Prostate gland (tissue), 2 donors: Measurements from ENCODE around the gene CHST1. TPM values are rescaled to one million over a fixed set of nuclear protein-coding genes. Genes with fewer than 3 reads are reported as not detected.

Experiments
- DNase-seq: peaks from one replicate; pipeline ENCODE4 v3.0.0-alpha.2; 2019; ENCODE audit warnings: low spot score
- H3K27ac ChIP-seq, 2 donors: fragments of 200-600 bp; sonication (generic); 2 replicates each; pipeline ENCODE4 v1.5.1; 2017 to 2019
- H3K27me3 ChIP-seq: fragments of 200-600 bp; sonication (generic); replicated peaks from 2 replicates; pipeline ENCODE4 v1.5.1; 2019; ENCODE audit not compliant: insufficient read depth
- H3K36me3 ChIP-seq, 2 donors: fragments of 200-600 bp; sonication (generic); 1 replicate in 1 of 2; 2 replicates in 1 of 2; pipeline versions ENCODE4 v1.5.1 to v1.8.1; 2017 to 2019
- H3K4me1 ChIP-seq: fragments of 200-600 bp; sonication (generic); replicated peaks from 2 replicates; pipeline ENCODE4 v1.5.1; 2019
- H3K4me3 ChIP-seq, 2 donors: fragments of 200-600 bp; sonication (generic); 2 replicates each; pipeline ENCODE4 v1.5.1; 2017 to 2019
- H3K9me3 ChIP-seq: fragments of 200-600 bp; sonication (generic); 2 replicates; pipeline ENCODE4 v1.5.1; 2017
- CTCF ChIP-seq, 4 experiments: fragments of 200-600 bp in 2 of 4; fragments of 450-650 bp in 2 of 4; sonication (generic) in 2 of 4; IDR thresholded peaks; 1 replicate in 3 of 4; 2 replicates in 1 of 4; pipeline ENCODE4 v1.5.1; 2016 to 2019; ENCODE audit warnings: antibody characterized with exemption in 4 of 4, mild to moderate bottlenecking in 2 of 4, moderate library complexity in 2 of 4
- POLR2A ChIP-seq: fragments of 450-650 bp; IDR thresholded peaks from one replicate; pipeline ENCODE4 v1.6.1; 2016; ENCODE audit warnings: antibody characterized with exemption, mild to moderate bottlenecking
- POLR2AphosphoS5 ChIP-seq: sonication (generic); formaldehyde crosslinking; IDR thresholded peaks from one replicate; pipeline ENCODE4 v1.6.1; 2017; ENCODE audit warnings: antibody characterized with exemption
- WGBS: methylation state at CpG from one replicate; pipeline ENCODE4 v1.1.5; 2018; 5-methylcytosine and 5-hydroxymethylcytosine counted together
- intact Hi-C: fragments of 100-400 bp; cut with DNase I; formaldehyde crosslinking; loops from one replicate; pipeline ENCODE4 v1.14.2; 2022
- total RNA-seq, 2 donors: library from RNA; depleted of rRNA; stranded (reverse); fragments of >200 nt; gene quantifications; one replicate each; pipeline ENCODE4 v1.1.0, GENCODE V29; 2016

CHST1 gene
- total RNA-seq, 2 donors from 2014 or later = 0.32 to 4.4 TPM

DNA sequence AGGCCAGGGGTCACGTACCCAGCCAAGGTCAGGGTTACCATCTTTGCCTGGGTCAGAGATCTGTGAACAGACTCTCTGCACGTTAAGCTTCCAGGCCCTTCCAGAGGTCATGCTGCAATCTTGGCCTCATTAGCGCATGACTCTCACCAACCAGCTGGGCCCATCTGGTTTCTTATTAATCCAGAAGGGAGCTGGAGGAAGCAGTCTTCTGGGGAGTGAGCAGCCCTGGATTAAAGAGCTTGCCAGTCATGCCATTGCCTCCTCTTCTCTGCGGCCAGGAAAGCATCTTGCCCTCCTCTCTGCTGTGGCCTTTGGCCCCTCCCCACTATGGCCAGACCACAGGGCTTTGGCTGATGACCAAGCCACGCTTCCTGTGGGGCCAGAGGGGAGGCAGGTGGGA, 57.4 kb downstream of the CHST1 start:
- Histone ChIP-seq H3K4me3 (no peak overlapping the region), H3K27me3 (no peaks in the 10 kb centered on the region), H3K4me1 (no peaks in the 10 kb centered on the region), H3K27ac (no peak overlapping the region), H3K9me3 (no peaks in the 10 kb centered on the region), H3K36me3 (no peaks in the 10 kb centered on the region)
- no peak for DNase-seq
- no peak for TF ChIP-seq POLR2AphosphoS5
- no peak for TF ChIP-seq CTCF (IDR thresholded peaks at IDR 0.05)
- no peak for TF ChIP-seq POLR2A
- intact Hi-C loops = no loop called here
- 57% methylated on average over 5 of the region's 5 CpGs for WGBS

DNA sequence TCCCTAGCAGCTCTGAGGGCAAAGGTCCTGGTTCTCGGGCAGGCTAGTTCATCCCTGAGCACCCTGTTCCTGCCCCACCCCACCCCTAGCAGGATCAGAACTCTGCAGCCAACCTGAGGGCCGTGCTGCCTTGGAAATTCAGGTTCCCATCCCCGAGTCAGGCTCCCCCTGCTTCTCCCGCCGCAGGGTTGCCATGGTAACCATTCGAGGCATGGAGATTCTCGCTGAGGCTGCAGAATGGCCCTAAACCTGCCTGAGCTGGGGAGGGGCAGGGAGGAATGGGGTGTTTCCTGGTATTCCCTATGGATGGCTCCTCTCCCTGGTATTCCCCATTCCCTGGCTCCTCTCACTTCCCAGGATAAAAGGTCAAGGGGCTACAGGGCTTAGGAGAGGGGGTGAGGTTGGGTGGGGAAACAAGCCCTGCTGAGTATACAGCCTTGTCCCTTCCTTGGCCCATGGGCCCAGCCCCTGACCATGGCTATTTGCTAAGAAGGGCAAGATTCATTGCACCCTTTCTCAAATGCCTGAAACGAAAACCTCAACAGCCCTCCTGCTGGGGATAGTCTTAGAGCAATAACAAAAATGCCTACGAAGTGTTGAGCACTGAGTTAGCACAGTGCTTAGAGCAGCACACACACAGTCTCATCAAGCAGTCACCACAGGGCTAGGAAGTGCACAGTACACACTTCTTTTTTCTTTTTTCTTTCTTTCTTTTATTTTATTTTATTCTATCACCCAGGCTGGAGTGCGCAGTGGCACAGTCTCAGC, 58.7 kb downstream of the CHST1 start:
- H3K4me1 ChIP-seq = no peaks in the 10 kb centered on the region
- intact Hi-C loops = no loop called here
- TF ChIP-seq POLR2AphosphoS5 = no peak
- H3K27me3 ChIP-seq = no peaks in the 10 kb centered on the region
- no peaks in the 10 kb centered on the region for H3K9me3 ChIP-seq
- no peak overlapping the region for H3K4me3 ChIP-seq
- DNase-seq = no peak
- 29% methylated on average over 10 of the region's 10 CpGs for WGBS
- H3K27ac ChIP-seq = no peak overlapping the region
- H3K36me3 ChIP-seq = no peaks in the 10 kb centered on the region

- no peaks in the 10 kb centered on the region for H3K27me3 ChIP-seq
- DNase-seq = no peak
Measured at GRCh38 chr11:45605051-45605450, 60.4 kb downstream of the CHST1 start.

DNA sequence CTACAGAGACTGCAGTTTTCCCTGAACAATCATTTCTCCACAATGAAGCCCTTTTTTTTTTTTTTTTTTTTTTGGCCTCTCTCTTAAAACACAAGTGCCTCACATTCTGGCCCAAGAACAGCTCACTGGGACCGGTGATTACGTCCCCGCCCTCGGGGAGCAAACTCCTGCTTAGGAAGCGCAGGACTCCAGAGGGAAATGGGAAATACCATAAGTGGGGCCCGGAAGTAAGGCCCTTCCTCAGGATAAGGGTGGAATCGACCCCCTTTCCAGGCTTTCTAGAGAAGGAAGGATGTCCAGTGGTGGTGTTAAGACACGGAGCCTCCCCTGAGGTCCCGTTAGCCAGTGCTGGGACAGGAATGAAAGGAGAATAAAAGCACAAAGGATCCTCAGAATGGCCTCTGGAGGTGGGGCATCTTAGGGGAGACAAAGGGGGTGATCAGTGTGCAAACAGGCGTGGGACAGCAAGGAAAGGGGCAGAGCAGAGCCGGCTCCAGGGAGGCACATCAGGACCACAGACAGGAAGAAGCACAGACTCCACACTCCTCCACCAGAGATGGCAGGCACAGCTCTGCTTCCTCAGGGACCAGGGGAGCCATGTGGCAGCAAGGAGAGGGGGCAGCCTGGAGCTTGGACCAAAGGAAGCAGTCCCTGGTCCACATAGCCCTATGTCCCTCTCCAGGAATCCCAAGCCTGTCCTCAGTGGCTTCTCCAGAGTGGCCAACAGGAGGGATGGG, 61.3 kb downstream of the CHST1 start:
- H3K27ac ChIP-seq = no peak overlapping the region
- H3K9me3 ChIP-seq = no peaks in the 10 kb centered on the region
- TF ChIP-seq POLR2A = no peak
- TF ChIP-seq POLR2AphosphoS5 = no peak
- no peak for TF ChIP-seq CTCF (IDR thresholded peaks at IDR 0.05)
- 43% methylated on average over 11 of the region's 11 CpGs for WGBS
- H3K4me1 ChIP-seq = no peaks in the 10 kb centered on the region
- no peaks in the 10 kb centered on the region for H3K36me3 ChIP-seq
- intact Hi-C loops = no loop called here
- DNase-seq = no peak
- no peak overlapping the region for H3K4me3 ChIP-seq
- H3K27me3 ChIP-seq = no peaks in the 10 kb centered on the region

More at GRCh38 chr11:45605051-45605450, 60.4 kb downstream of the CHST1 start:
- H3K27ac ChIP-seq = no peak overlapping the region
- intact Hi-C loops = no loop called here
- 23% methylated on average over 1 of the region's 1 CpG for WGBS
- no peaks in the 10 kb centered on the region for H3K4me1 ChIP-seq
- no peak overlapping the region for H3K4me3 ChIP-seq
- H3K9me3 ChIP-seq = no peaks in the 10 kb centered on the region
- H3K36me3 ChIP-seq = no peaks in the 10 kb centered on the region
- TF ChIP-seq POLR2A (no peak), POLR2AphosphoS5 (no peak), CTCF (IDR thresholded peaks at IDR 0.05) (no peak)

DNA sequence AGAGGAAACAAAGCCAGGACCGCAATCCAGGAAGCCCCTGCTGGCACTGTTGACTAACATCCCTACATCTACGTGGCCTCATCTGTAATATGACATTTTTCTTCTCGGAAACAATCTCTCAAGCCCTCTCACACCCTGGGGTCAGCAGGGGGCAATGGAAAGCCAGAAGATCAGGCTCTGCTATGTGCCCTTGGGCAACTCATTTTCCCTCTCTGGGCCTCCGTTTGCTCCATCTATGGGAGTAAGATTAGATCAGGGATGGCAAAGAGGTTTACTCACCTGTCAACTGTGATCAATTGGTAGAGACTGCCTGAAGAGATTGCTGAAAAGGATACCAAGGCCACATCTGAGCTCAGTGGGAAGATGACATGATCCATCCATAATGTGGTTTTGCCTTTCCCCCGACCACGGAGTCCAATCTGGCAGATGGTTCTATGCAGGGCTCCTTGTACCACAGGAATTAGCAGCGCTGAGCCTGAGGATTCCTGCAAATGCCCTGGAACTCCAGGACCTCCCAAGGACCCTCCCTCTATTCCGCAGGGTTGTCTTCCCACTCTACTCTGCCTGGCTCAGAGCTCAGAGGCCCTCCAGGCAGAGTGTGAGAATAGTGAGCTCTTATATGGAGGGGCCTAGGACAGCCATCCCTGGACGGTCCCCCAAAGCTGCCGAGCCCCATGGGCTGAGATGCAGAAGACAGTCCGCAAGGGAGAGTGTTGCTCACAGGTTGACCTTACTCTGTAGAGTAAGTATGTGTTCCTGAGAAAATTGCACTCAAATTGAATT, 66.1 kb downstream of the CHST1 start:
- Histone ChIP-seq H3K4me3 (no peak overlapping the region), H3K4me1 (no peaks in the 10 kb centered on the region), H3K27me3 (no peaks in the 10 kb centered on the region), H3K9me3 (no peaks in the 10 kb centered on the region), H3K27ac (no peak overlapping the region), H3K36me3 (no peaks in the 10 kb centered on the region)
- TF ChIP-seq POLR2A = no peak
- TF ChIP-seq POLR2AphosphoS5 = no peak
- no peak for TF ChIP-seq CTCF (IDR thresholded peaks at IDR 0.05)
- WGBS = 82% methylated on average over 10 of the region's 11 CpGs
- DNase-seq = no peak
- intact Hi-C loops = no loop called here
